ENCODE results near the gene DMRT3. TPM values are rescaled to one million over a fixed set of nuclear protein-coding genes. Genes with fewer than 3 reads are reported as not detected.
A peak's percentile ranks its signal among the peaks of the same experiment; 100 is the strongest.
"Not testable (repeated sequence)": the region's sequence is repeated elsewhere in the genome, so short reads cannot be mapped to it uniquely, and the experiment has no call there.

The DMRT3 gene
- total and polyA plus RNA-seq, 2 of the 8 experiments (the other 6 are each of a cell fraction or from before 2014, with no cell fraction given), result not detected

GRCh38 chr9:998299-999110 lies 22.1 kb downstream of the DMRT3 start:
- peaks cover 44 to 56% of the 10 kb centered on the region in 2 experiments for H3K9me3 ChIP-seq (ENCODE audit: insufficient read depth in 2 of 2, low read depth in 1 of 2, low read length in 1 of 2)
- FAIRE-seq; H3K18ac ChIP-seq (ENCODE audit: extremely low read depth, low read length); H3K4me2 ChIP-seq (ENCODE audit: insufficient read depth in 1 of 2, low read depth in 2 of 2, low read length in 2 of 2); H3K56ac ChIP-seq (replicated peaks; ENCODE audit: insufficient read length, low read depth, low read length); DNase-seq (ENCODE audit: low read depth in 1 of 2, low spot score in 2 of 2); POLR2A ChIA-PET (ENCODE audit: partially characterized antibody); H4K20me1 ChIP-seq (replicated peaks in 1 of 2; ENCODE audit: control insufficient read depth in 1 of 2, insufficient read depth in 2 of 2, low read length in 2 of 2); H3K27ac ChIP-seq (ENCODE audit: low read depth, low read length); H3K23ac ChIP-seq (ENCODE audit: insufficient read length); H4K91ac ChIP-seq (replicated peaks; ENCODE audit: insufficient read length, low read length); H4K5ac ChIP-seq (ENCODE audit: insufficient read length, low read depth, low read length); H3K4me3 ChIP-seq (ENCODE audit: extremely low read depth in 1 of 4, insufficient read depth in 2 of 4, low read depth in 3 of 4, low read length in 4 of 4); H3K14ac ChIP-seq (ENCODE audit: insufficient read length); H3K9ac ChIP-seq (replicated peaks in 1 of 4; ENCODE audit: extremely low read depth in 1 of 4, low read depth in 3 of 4, low read length in 3 of 4); H3K27me3 ChIP-seq (replicated peaks in 1 of 4; ENCODE audit: control insufficient read depth in 3 of 4, extremely low read depth in 1 of 4, insufficient read depth in 3 of 4, low read length in 3 of 4); H2BK5ac ChIP-seq (ENCODE audit: low read depth, low read length); H3K23me2 ChIP-seq (ENCODE audit: low read depth, low read length); H2AK5ac ChIP-seq (ENCODE audit: low read depth, low read length); H2BK120ac ChIP-seq (replicated peaks; ENCODE audit: low read depth, low read length); H2BK20ac ChIP-seq (ENCODE audit: low read length); H2AFZ ChIP-seq (ENCODE audit: low read length); H3K36me3 ChIP-seq (ENCODE audit: control insufficient read depth in 2 of 4, insufficient read depth in 4 of 4, low read length in 3 of 4); H2BK12ac ChIP-seq (ENCODE audit: low read depth, low read length); H2BK15ac ChIP-seq (ENCODE audit: low read length); H3K79me1 ChIP-seq (ENCODE audit: low read depth, low read length); H3K4ac ChIP-seq (replicated peaks; ENCODE audit: insufficient read length, low read depth, low read length); H3K79me2 ChIP-seq (ENCODE audit: control insufficient read depth in 1 of 2, insufficient read depth in 2 of 2, low read length in 2 of 2); H3K4me1 ChIP-seq (replicated peaks in 1 of 4; ENCODE audit: control insufficient read depth in 3 of 4, insufficient read depth in 4 of 4, low read length in 3 of 4): not testable (repeated sequence)
- CTCF ChIA-PET (ENCODE audit: partially characterized antibody), result interaction anchor here (0.6 to 2.5 kb wide), 13 partner anchors 10 to 652 kb away, joined by 3 to 14 read pairs (median 4); no protein-coding TSS in a partner anchor
- H4K8ac ChIP-seq (ENCODE audit: extremely low read depth, insufficient read depth, low read length), result peak overlapping the region; percentile 75; the same call in 1 of the 2 replicates
- peak in 1 of 3 experiments; percentile 29; a peak in 2 of 4 replicates for TF ChIP-seq CTCF (IDR thresholded peaks at IDR 0.05; ENCODE audit: control extremely low read depth in 1 of 3, insufficient read depth in 1 of 3, low read depth in 1 of 3, low read length in 3 of 3)
- 89% methylated on average over 24 of the region's 55 CpGs; no CpG with 5 or more reads in 1 of the 2 experiments for WGBS, 2 experiments (ENCODE audit: extremely low coverage in 1 of 2, insufficient coverage in 1 of 2, insufficient read length in 1 of 2, insufficient replicate concordance in 2 of 2, low coverage in 1 of 2, low lambda C conversion rate in 2 of 2, missing lambda C conversion rate in 1 of 2)
